K562 (cell line): ENCODE results near the gene PARD3B. TPM values are rescaled to one million over a fixed set of nuclear protein-coding genes. Genes with fewer than 3 reads are reported as not detected.

ENCODE experiments used
- CCNT2 ChIP-seq: IDR thresholded peaks from 2 replicates; pipeline ENCODE4 v1.6.1; 2011; ENCODE audit warnings: borderline replicate concordance, low read depth, mild to moderate bottlenecking, moderate library complexity, mixed read lengths, low read length; ENCODE audit not compliant: insufficient read length; ENCODE audit errors: extremely low read depth
- CEBPG ChIP-seq, 3 experiments: fragments of 200-800 bp in 1 of 3; sonication (Bioruptor generic) in 1 of 3; sonication (generic) in 1 of 3; formaldehyde crosslinking in 1 of 3; IDR thresholded peaks in 2 of 3; conservative IDR thresholded peaks in 1 of 3; 2 replicates each; pipeline versions ENCODE4 v1.6.1 to v1.8.0; 2016 to 2022; ENCODE audit warnings: missing compliant biosample characterization in 2 of 3, missing genetic modification characterization in 2 of 3, mild to moderate bottlenecking in 1 of 3, missing genetic modification reagents in 1 of 3
- CHD4 ChIP-seq: fragments of 200-600 bp; sonication (generic); IDR thresholded peaks from 3 replicates; pipeline ENCODE4 v1.6.1; 2012; ENCODE audit warnings: low read depth, mild to moderate bottlenecking, mixed read lengths, low read length, inconsistent platforms; ENCODE audit not compliant: insufficient read depth, insufficient replicate concordance, poor library complexity, severe bottlenecking
- EGR1 ChIP-seq: fragments of 450-650 bp; conservative IDR thresholded peaks from 2 replicates; pipeline ENCODE4 v1.6.1; 2017; ENCODE audit warnings: mild to moderate bottlenecking
- MAFK ChIP-seq: IDR thresholded peaks from 2 replicates; pipeline ENCODE4 v1.6.1; 2011; ENCODE audit warnings: low read length, improper control_type of control experiment
- MEF2D ChIP-seq: conservative IDR thresholded peaks from 2 replicates; pipeline ENCODE4 v1.6.1; 2016; ENCODE audit warnings: low read depth, missing genetic modification characterization, missing compliant biosample characterization
- MEIS2 ChIP-seq: fragments of 450-650 bp; IDR thresholded peaks from 2 replicates; pipeline ENCODE4 v1.6.1; 2014; ENCODE audit warnings: mild to moderate bottlenecking; ENCODE audit not compliant: partially characterized antibody
- RAD51 ChIP-seq: fragments of 450-650 bp; IDR thresholded peaks from 2 replicates; pipeline ENCODE4 v1.7.1; 2016; ENCODE audit warnings: low read depth, mild to moderate bottlenecking, borderline replicate concordance
- SIRT6 ChIP-seq: IDR thresholded peaks from one replicate; pipeline ENCODE4 v1.6.1; 2012; ENCODE audit warnings: low read depth, mild to moderate bottlenecking, control low read depth, inconsistent platforms, low read length, moderate library complexity
- SRF ChIP-seq, 2 experiments: fragments of 250-450, 450-650 bp in 1 of 2; sonication (Bioruptor Pico) in 1 of 2; sonication (generic) in 1 of 2; formaldehyde crosslinking; IDR thresholded peaks; 2 replicates each; pipeline versions ENCODE4 v1.5.0 to v1.5.1; 2020 to 2022; ENCODE audit warnings: mild to moderate bottlenecking in 1 of 2, missing genetic modification reagents in 1 of 2
- USF2 ChIP-seq: sonication (generic); formaldehyde crosslinking; IDR thresholded peaks from 2 replicates; pipeline ENCODE4 v1.5.0; 2020; ENCODE audit warnings: missing genetic modification reagents
- YBX1 ChIP-seq: fragments of 450-650 bp; IDR thresholded peaks from 2 replicates; pipeline ENCODE4 v1.7.1; 2016; ENCODE audit warnings: mild to moderate bottlenecking
- ZNF280B ChIP-seq: fragments of 250-450 bp; sonication (Bioruptor Pico); IDR thresholded peaks from 2 replicates; pipeline ENCODE4 v1.5.1; 2021; ENCODE audit warnings: mild to moderate bottlenecking
- ZNF696 ChIP-seq: fragments of 250-450 bp; sonication (Bioruptor Pico); conservative IDR thresholded peaks from 2 replicates; pipeline ENCODE4 v1.4.0; 2020; ENCODE audit warnings: mild to moderate bottlenecking, moderate library complexity
- polyA plus RNA-seq, 8 experiments: library from polyadenylated mRNA; depleted of rRNA in 4 of 8; stranded (reverse) in 5 of 8; unstranded in 3 of 8; fragments of >200 nt; fragmentation: Nextera tagmentation in 2 of 8; fragmentation: Illumina TruSeq in 1 of 8; extraction: Ambion mirVana in 2 of 8; extraction: Trizol in 1 of 8; gene quantifications; 2 replicates each; pipeline versions ENCODE4 v1.2.1 to v1.2.3, GENCODE V29; 2011 to 2014; ENCODE audit warnings: inconsistent platforms in 1 of 8, missing spikeins in 1 of 8
- total RNA-seq, 7 experiments: library from RNA; depleted of rRNA in 6 of 7; stranded (reverse); fragments of >200 nt in 6 of 7; fragmentation: Illumina TruSeq in 2 of 7; extraction: Trizol in 2 of 7; gene quantifications; 2 replicates each; pipeline versions ENCODE4 v1.2.1 to v1.2.3, GENCODE V29; 2011 to 2021; ENCODE audit warnings: low replicate concordance in 1 of 7
- TF ChIP-seq, protein P1 (sequence below), 3 experiments: IDR thresholded peaks in 2 of 3; conservative IDR thresholded peaks in 1 of 3; 2 replicates each; pipeline ENCODE4 v1.5.1; 2011 to 2012; ENCODE audit warnings: low read length in 3 of 3, mild to moderate bottlenecking in 3 of 3, control low read depth in 2 of 3, improper control_type of control experiment in 1 of 3, inconsistent platforms in 1 of 3, low read depth in 1 of 3, mixed read lengths in 1 of 3, moderate library complexity in 1 of 3; ENCODE audit not compliant: insufficient read depth in 2 of 3
- TF ChIP-seq, protein P2 (sequence below): fragments of 250-450 bp; sonication (Bioruptor Pico); IDR thresholded peaks from 2 replicates; pipeline ENCODE4 v1.5.0; 2021
- TF ChIP-seq, protein P3 (sequence below): fragments of 250-450 bp; sonication (Bioruptor Pico); IDR thresholded peaks from 2 replicates; pipeline ENCODE4 v1.5.0; 2020; ENCODE audit warnings: mild to moderate bottlenecking, borderline replicate concordance
- TF ChIP-seq, protein P4 (sequence below): fragments of 450-650 bp; formaldehyde crosslinking; IDR thresholded peaks from 2 replicates; pipeline ENCODE4 v1.4.0; 2022; ENCODE audit warnings: missing genetic modification characterization

The PARD3B gene
- total and polyA plus RNA-seq, 9 of the 15 experiments (the other 6 are each of a cell fraction or from before 2014, with no cell fraction given) = 0.15 to 3.0 (median 1.1) TPM

- no peak for TF ChIP-seq MEF2D
- TF ChIP-seq CEBPG (CRISPR knock-in tag; IDR thresholded peaks at IDR 0.05) = no peak
- TF ChIP-seq CEBPG (tag; conservative IDR thresholded peaks at IDR 0.05 in 1 of 2, IDR thresholded peaks at IDR 0.05 in 1 of 2) = no peak
- no peak for TF ChIP-seq SIRT6
- TF ChIP-seq MEIS2 = peak; percentile 25
- no peak for TF ChIP-seq ZNF696 (CRISPR knock-in tag)
- TF ChIP-seq YBX1 = no peak
- TF ChIP-seq, protein P1, sequence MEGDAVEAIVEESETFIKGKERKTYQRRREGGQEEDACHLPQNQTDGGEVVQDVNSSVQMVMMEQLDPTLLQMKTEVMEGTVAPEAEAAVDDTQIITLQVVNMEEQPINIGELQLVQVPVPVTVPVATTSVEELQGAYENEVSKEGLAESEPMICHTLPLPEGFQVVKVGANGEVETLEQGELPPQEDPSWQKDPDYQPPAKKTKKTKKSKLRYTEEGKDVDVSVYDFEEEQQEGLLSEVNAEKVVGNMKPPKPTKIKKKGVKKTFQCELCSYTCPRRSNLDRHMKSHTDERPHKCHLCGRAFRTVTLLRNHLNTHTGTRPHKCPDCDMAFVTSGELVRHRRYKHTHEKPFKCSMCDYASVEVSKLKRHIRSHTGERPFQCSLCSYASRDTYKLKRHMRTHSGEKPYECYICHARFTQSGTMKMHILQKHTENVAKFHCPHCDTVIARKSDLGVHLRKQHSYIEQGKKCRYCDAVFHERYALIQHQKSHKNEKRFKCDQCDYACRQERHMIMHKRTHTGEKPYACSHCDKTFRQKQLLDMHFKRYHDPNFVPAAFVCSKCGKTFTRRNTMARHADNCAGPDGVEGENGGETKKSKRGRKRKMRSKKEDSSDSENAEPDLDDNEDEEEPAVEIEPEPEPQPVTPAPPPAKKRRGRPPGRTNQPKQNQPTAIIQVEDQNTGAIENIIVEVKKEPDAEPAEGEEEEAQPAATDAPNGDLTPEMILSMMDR (IDR thresholded peaks at IDR 0.05 in 2 of 3, conservative IDR thresholded peaks at IDR 0.05 in 1 of 3; ENCODE audit: insufficient read depth in 2 of 3, low read depth in 1 of 3, low read length in 3 of 3) = no peak
- TF ChIP-seq CHD4 = no peak
- TF ChIP-seq, protein P2, sequence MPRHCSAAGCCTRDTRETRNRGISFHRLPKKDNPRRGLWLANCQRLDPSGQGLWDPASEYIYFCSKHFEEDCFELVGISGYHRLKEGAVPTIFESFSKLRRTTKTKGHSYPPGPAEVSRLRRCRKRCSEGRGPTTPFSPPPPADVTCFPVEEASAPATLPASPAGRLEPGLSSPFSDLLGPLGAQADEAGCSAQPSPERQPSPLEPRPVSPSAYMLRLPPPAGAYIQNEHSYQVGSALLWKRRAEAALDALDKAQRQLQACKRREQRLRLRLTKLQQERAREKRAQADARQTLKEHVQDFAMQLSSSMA (CRISPR knock-in tag) = no peak
- peak; percentile 74 for TF ChIP-seq EGR1
- TF ChIP-seq, protein P3, sequence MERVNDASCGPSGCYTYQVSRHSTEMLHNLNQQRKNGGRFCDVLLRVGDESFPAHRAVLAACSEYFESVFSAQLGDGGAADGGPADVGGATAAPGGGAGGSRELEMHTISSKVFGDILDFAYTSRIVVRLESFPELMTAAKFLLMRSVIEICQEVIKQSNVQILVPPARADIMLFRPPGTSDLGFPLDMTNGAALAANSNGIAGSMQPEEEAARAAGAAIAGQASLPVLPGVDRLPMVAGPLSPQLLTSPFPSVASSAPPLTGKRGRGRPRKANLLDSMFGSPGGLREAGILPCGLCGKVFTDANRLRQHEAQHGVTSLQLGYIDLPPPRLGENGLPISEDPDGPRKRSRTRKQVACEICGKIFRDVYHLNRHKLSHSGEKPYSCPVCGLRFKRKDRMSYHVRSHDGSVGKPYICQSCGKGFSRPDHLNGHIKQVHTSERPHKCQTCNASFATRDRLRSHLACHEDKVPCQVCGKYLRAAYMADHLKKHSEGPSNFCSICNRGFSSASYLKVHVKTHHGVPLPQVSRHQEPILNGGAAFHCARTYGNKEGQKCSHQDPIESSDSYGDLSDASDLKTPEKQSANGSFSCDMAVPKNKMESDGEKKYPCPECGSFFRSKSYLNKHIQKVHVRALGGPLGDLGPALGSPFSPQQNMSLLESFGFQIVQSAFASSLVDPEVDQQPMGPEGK = no peak
- TF ChIP-seq CCNT2 = no peak
- no peak for TF ChIP-seq MAFK
- TF ChIP-seq USF2 (CRISPR knock-in tag) = no peak
- no peak for TF ChIP-seq ZNF280B (CRISPR knock-in tag)
- TF ChIP-seq RAD51 = no peak
- TF ChIP-seq, protein P4, sequence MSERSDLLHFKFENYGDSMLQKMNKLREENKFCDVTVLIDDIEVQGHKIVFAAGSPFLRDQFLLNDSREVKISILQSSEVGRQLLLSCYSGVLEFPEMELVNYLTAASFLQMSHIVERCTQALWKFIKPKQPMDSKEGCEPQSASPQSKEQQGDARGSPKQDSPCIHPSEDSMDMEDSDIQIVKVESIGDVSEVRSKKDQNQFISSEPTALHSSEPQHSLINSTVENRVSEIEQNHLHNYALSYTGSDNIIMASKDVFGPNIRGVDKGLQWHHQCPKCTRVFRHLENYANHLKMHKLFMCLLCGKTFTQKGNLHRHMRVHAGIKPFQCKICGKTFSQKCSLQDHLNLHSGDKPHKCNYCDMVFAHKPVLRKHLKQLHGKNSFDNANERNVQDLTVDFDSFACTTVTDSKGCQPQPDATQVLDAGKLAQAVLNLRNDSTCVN (CRISPR knock-in tag) = no peak
- TF ChIP-seq SRF (CRISPR knock-in tag; IDR thresholded peaks at IDR 0.05) = no peak
Measured at GRCh38 chr2:205612636-205613035, 1067.4 kb downstream of the PARD3B start (continued).
